Measurements from ENCODE around the gene TXLNG.

Gene TXLNG

DNA sequence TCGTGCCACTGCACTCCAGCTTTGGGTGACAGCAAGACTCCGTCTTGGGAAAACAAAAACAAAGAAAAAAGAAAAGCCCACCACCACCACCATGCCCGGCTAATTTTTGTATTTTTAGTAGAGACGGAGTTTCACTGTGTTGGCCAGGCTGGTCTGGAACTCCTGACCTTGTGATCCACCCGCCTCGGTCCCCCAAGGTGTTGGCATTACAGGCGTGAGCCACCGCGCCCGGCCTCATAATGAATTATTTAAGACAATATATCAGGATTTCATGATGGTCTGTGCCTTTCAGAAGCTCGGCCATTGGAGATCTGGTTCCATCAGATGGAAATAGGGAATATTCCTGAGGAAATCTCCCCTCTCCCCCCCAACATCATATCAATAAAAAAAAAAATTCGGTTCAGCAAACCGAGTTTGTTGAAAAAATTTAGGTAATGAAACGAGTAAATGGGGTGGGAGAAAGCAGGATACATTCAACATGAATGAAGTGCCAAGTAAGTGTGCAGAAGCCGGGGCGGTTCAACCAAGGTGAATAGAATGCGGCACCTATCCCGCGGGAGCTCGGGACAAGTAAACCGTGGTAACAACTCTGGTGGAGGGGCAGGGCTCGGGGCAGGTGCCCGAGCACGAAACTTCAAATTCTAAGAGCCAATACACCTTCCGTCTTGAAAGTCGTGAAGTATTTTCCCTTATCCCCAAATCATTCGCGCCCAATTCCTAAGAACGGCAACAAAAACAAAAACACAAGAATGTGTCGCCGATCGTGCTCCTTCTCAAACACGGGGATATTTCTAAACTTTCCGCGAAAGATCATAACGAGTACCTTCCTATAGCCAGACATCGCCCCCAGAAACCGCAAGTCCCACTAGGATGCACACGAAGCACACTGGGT, 773 bp upstream of the TXLNG start:
- peak; percentile 50 for DNase-seq

GRCh38 chrX:16786791-16787735, 797 bp downstream of the TXLNG start:
- no peak for DNase-seq

- no peak for DNase-seq
These were observed 2.2 kb downstream of the TXLNG start for GRCh38 chrX:16788477-16788876.

DNA sequence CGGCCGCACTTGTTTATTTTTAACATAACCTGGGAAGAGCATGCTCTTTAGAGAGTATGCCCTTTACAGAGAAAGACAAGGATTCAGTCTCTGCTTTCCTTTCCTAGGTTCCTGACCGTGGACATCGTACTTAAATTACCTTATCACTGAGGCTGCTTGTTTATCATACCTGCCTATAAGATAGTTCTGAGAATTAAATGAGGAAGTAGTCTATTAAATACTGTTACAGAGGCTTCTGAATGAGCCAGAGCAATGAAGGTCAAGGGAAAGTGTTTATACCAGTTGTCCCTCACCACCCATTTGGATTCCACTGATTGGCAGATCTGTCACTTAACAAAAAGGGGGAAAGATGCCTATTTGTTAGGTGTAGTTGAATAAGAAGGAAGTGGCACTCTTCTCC, 10.0 kb downstream of the TXLNG start:
- DNase-seq: no peak

- no peak for DNase-seq
These were observed 11.1 kb downstream of the TXLNG start for GRCh38 chrX:16797358-16797757.

DNA sequence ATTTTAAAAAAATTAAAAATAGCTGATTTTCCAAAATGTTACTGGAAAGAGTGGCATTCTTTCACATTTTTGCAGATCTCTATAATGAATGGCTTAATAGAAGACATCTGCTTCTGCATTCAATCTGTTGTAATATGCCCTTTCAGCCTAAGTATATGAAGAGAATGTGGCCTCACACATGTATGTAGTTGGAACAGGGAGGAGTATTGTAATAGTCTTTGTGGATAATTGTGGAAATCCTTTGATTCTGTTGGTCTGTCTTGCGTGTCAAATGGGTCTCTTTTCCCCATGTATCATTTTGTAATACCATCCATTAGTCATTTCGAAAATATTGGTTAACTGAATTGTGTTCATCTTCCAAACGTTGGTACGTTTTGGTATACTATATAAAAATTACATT, 11.6 kb downstream of the TXLNG start:
- DNase-seq: no peak

DNA sequence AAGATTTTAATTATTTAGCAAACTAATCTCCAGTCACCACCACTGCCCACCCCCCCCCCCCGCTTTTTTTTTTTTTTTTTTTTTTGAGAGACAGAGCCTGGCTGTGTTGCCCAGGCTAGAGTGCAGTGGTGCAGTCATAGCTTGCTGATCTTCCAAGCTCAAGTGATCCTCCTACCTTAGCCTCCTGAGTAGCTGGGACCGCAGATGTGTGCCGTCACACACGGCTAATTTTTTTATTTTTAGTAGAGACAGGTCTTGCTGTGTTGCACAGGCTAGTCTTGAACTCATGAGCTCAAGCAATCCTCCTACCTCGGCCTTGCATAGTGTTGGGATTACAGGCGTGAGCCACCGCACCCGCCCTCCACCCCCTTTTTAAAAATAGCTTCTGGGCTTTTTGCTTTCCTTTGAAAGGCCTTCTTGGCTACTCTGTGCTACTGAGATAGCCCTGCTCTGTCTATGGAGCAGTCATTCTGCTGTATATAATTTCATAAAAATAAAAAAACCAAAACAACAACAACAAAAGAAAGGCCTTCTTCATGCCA, 18.7 kb downstream of the TXLNG start:
- no peak for DNase-seq

DNA sequence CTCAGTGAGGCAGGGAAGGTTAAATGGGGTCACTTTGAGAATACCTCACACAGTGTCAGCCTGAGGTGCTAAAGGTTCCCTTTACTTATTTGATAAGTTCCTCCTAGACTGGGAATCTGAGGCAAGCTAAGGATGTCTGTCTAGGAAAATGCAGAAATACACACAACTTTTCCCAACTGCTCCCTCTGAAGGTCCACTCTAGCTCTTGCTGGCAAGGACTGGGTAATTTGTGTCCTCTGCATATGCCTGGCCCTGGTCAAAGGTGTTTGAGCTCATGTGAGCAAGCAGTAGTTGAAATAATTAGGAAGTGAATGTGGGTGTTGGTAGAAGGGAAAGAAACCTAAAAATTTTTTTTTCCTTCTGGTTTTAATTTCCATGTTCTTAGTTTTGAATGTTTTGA, 21.3 kb downstream of the TXLNG start:
- DNase-seq: no peak

GRCh38 chrX:16807976-16808542, 21.8 kb downstream of the TXLNG start:
- DNase-seq: no peak

GRCh38 chrX:16814597-16814996, 28.3 kb downstream of the TXLNG start:
- no peak for DNase-seq

- no peak for DNase-seq
These were observed 33.4 kb downstream of the TXLNG start for GRCh38 chrX:16819634-16820033.

DNA sequence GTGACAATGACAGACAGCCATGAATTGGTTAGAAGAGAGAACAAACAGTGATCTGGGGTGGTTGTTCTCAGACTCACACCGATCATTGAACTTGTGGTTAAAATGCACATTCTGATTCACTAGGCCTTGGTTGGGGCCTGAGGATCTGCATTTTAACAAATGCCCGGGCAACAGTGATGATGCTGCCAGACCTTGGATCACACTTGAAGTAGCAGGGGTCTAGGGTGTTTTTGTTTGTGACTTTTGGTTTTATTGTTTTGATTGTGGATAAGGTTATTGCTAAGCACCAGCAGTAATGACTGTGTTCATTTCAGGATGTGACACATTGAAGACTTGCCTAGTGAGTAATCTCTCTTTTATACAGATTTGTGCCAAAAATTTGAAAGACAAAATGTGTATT, 36.5 kb downstream of the TXLNG start:
- no peak for DNase-seq

DNA sequence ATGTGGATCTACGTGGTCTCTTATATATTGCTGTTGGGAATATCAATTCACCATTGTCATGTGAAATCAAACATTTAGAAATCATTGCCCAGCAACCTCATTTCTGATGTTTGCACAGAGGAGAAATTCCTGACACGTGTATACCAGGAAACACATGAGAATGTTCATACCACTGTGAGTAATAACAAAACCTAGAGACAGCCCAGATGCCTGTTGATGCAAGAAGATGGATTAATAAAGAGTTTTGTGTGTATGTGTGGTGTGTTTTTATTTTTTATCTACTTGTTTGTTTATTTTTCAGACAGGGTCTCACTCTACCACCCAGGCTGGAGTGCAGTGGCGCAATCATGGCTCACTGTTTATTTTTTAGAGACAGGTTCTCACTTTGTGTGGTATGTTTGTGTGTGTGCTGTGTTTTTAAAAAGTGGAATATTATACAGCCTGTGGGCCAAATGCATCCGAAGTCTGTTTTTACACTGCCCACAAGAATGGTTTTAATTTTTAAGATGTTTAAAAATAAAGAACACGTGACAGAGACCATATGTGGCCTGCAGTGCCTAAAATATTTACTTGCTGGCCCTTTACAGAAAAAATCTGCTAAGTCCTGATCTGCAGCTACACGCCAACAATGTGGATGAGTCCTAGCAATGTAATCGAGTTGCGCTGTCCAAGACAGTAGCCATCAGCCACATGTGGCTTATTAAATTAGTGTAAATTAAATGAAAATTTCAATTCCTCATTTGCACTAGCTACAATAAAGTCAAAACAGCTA, 39.2 kb downstream of the TXLNG start:
- no peak for DNase-seq

DNA sequence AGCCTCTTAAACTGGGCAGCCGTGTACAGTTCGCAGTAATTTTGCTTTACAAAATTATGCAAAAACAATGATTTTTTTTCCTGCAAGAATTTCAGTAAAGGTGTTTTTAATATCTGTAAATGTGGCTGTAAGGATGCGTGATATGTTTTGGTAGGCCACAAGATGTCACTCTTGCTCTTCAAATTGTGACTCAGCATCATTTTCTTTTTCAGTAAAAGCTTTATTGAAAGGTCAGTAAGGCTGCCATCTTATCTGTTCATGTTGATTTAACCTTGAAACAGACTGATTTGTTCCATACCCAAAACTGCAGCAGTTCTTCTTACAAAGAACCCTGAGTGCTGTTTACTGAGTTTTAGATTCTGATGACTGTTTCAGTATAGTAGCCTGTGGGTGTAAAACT, 39.9 kb downstream of the TXLNG start:
- DNase-seq: peak; percentile 77

DNA sequence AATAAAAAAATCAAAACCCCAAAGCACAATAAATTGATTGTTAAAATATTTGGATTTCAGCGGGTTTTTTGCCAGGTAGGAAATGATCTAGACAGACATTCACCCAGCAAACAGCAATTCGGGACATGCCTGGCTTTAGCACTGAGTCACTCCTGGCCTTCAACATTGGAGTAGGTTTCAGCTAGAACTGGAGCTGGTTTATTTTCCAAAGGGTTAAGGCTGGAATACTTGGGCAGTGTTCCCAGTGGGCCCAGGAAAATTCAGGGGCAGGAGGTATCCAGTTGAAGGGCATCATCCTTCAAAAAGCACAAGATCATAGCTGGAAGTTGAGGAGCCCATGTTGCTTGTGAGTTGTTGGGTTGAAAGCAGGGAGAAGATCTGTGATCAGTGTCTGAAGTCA, 41.0 kb downstream of the TXLNG start:
- no peak for DNase-seq

DNA sequence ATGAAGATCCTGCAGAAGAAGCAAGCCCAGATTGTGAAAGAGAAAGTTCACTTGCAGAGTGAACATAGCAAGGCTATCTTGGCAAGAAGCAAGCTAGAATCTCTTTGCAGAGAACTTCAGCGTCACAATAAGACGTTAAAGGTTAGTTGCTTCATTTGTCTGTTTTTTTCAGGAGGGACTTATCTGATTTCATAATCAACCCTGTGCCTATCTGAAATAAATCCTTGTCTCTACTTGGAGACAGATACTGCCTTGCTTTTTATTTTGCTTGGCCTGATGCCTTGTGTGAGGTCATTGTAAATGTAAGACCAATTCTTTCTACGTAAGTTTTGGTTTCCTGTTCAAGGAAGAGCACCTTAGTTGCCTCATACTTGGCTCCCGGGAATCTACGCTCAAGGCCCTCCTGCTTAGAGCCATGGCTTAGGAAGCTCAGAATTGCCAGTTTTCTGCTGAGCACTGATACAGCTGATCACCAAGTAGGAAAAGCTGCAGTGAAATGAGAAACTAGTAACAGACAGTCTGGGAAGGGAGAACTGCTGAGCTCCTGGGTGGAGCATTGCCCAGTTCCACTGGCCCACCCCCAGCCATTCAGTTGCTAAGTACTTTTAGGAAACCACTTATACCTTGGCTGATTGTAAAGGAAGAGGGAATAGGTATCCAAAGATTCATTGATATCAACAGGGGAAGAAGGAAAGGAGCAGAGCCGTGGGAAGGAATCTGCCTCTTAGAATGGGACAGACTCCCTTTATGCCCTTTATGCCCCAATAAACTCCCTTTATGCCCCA, 42.0 kb downstream of the TXLNG start:
- no peak for DNase-seq

- no peak for DNase-seq
These were observed 46.0 kb downstream of the TXLNG start for GRCh38 chrX:16832301-16832700.

GRCh38 chrX:16834806-16835205, 48.5 kb downstream of the TXLNG start:
- peak; percentile 63 for DNase-seq

DNA sequence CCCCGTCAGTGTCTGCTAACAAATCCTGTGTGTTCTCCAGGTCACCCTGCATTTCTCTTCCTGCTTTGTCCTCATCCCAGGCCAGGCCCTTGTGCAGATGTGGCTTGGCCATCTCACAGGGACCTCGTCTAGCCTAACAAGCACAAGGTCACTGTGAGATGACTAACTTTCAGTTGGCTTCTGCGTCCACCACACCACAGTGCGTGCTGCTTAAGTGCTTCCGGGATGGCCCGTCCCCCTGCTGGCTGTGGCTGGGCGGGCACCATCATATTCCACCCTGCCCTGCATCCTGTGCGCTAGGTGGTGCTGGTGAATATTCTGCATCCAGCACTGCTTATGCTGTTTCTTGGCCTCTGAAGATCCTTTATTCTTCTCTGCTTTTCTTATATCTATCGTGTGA, 50.1 kb downstream of the TXLNG start:
- DNase-seq: peak; percentile 45

- DNase-seq: no peak
These were observed 52.2 kb downstream of the TXLNG start for GRCh38 chrX:16838202-16839066.

Data from NCI-H2227 treated with DMSO at 0.1 percent for 48 hours (cell line).